HG03432 (cell line): ENCODE results near the gene ZNF329.

Experiments
- ATAC-seq: cut with Tn5 transposase; IDR thresholded peaks from one replicate; pipeline ENCODE4 v1.9.1; 2021; ENCODE audit warnings: mild to moderate bottlenecking, moderate library complexity; ENCODE audit not compliant: unreplicated experiment

ZNF329 gene

GRCh38 chr19:58079792-58080191, 70.8 kb downstream of the ZNF329 start:
- no peak for ATAC-seq
